HepG2 (cell line): ENCODE data around the gene NAT14. TPM values are rescaled to one million over a fixed set of nuclear protein-coding genes. Genes with fewer than 3 reads are reported as not detected.

Source experiments
- ATF1 ChIP-seq: IDR thresholded peaks from 2 replicates; pipeline ENCODE4 v1.6.1; 2016; ENCODE audit warnings: mild to moderate bottlenecking, control low read depth
- BCLAF1 ChIP-seq: fragments of 450-650 bp; IDR thresholded peaks from 2 replicates; pipeline ENCODE4 v1.6.1; 2017; ENCODE audit warnings: mild to moderate bottlenecking
- CCDC6 ChIP-seq: sonication (generic); formaldehyde crosslinking; IDR thresholded peaks from 2 replicates; pipeline ENCODE4 v1.8.1; 2022; ENCODE audit warnings: mild to moderate bottlenecking, missing genetic modification reagents, moderate library complexity
- KLF12 ChIP-seq: sonication (generic); formaldehyde crosslinking; IDR thresholded peaks from 2 replicates; pipeline ENCODE4 v1.4.0; 2020; ENCODE audit warnings: missing genetic modification reagents, borderline replicate concordance
- MAZ ChIP-seq, 2 experiments: sonication (generic) in 1 of 2; formaldehyde crosslinking in 1 of 2; IDR thresholded peaks; 2 replicates each; pipeline versions ENCODE4 v1.5.0 to v1.6.1; 2012 to 2020; ENCODE audit warnings: low read depth in 2 of 2, mild to moderate bottlenecking in 2 of 2, borderline replicate concordance in 1 of 2, improper control_type of control experiment in 1 of 2, low read length in 1 of 2, missing genetic modification reagents in 1 of 2, moderate library complexity in 1 of 2
- MXD1 ChIP-seq: sonication (generic); formaldehyde crosslinking; IDR thresholded peaks from 2 replicates; pipeline ENCODE4 v1.4.0; 2020; ENCODE audit warnings: mild to moderate bottlenecking, missing genetic modification reagents
- MYNN ChIP-seq: sonication (generic); formaldehyde crosslinking; IDR thresholded peaks from 2 replicates; pipeline ENCODE4 v1.4.0; 2020; ENCODE audit warnings: mild to moderate bottlenecking, low read depth, missing genetic modification reagents
- PBX2 ChIP-seq: IDR thresholded peaks from 2 replicates; pipeline ENCODE4 v1.6.1; 2016; ENCODE audit warnings: control low read depth
- THAP8 ChIP-seq: sonication (generic); formaldehyde crosslinking; IDR thresholded peaks from 2 replicates; pipeline ENCODE4 v1.5.1; 2020; ENCODE audit warnings: missing genetic modification reagents, mild to moderate bottlenecking, borderline replicate concordance
- ZBTB4 ChIP-seq: sonication (generic); formaldehyde crosslinking; IDR thresholded peaks from 2 replicates; pipeline ENCODE4 v1.4.0; 2020; ENCODE audit warnings: missing genetic modification reagents, mild to moderate bottlenecking, borderline replicate concordance
- ZFX ChIP-seq: sonication (generic); formaldehyde crosslinking; IDR thresholded peaks from 2 replicates; pipeline ENCODE4 v1.4.0; 2020; ENCODE audit warnings: mild to moderate bottlenecking, low read depth, missing genetic modification reagents, moderate library complexity
- ZMAT5 ChIP-seq: sonication (generic); formaldehyde crosslinking; IDR thresholded peaks from 2 replicates; pipeline ENCODE4 v1.5.0; 2020; ENCODE audit warnings: mild to moderate bottlenecking, low read depth, missing genetic modification reagents, borderline replicate concordance
- ZNF230 ChIP-seq: sonication (generic); formaldehyde crosslinking; IDR thresholded peaks from 2 replicates; pipeline ENCODE4 v1.4.0; 2020; ENCODE audit warnings: mild to moderate bottlenecking, missing genetic modification reagents
- ZNF329 ChIP-seq: sonication (generic); formaldehyde crosslinking; IDR thresholded peaks from 2 replicates; pipeline ENCODE4 v1.9.0; 2021; ENCODE audit warnings: low read depth, mild to moderate bottlenecking, missing genetic modification reagents
- ZNF652 ChIP-seq: IDR thresholded peaks from 2 replicates; pipeline ENCODE4 v1.6.1; 2016; ENCODE audit warnings: low read depth, borderline replicate concordance
- ZNF703 ChIP-seq: sonication (generic); formaldehyde crosslinking; IDR thresholded peaks from 2 replicates; pipeline ENCODE4 v1.5.1; 2020; ENCODE audit warnings: missing genetic modification reagents, mild to moderate bottlenecking, moderate library complexity, borderline replicate concordance
- polyA plus RNA-seq, 8 experiments: library from polyadenylated mRNA; depleted of rRNA in 3 of 8; stranded (reverse) in 7 of 8; unstranded in 1 of 8; fragments of >200 nt; fragmentation: Illumina TruSeq in 4 of 8; extraction: Trizol in 4 of 8; gene quantifications; 2 replicates each; pipeline versions ENCODE4 v1.2.1 to v1.2.3, GENCODE V29; 2011 to 2016; ENCODE audit warnings: low read depth in 4 of 8, missing spikeins in 1 of 8, mixed read lengths in 1 of 8; ENCODE audit not compliant: insufficient read depth in 1 of 8
- total RNA-seq, 5 experiments: library from RNA; depleted of rRNA; stranded (reverse); fragments of >200 nt; fragmentation: Illumina TruSeq; extraction: Trizol; gene quantifications; 2 replicates each; pipeline ENCODE4 v1.2.3, GENCODE V29; 2016; ENCODE audit warnings: low read depth in 1 of 5

The NAT14 gene
- total and polyA plus RNA-seq, 2 of the 13 experiments (the other 11 are each of a cell fraction or from before 2014, with no cell fraction given), result 20.7 to 22.3 TPM

- TF ChIP-seq MAZ (IDR thresholded peaks at IDR 0.05; ENCODE audit: borderline replicate concordance, low read depth, low read length) (peak; percentile 89; the same call in 1 of the 2 replicates), MAZ (CRISPR knock-in tag; IDR thresholded peaks at IDR 0.05; ENCODE audit: low read depth) (peak; percentile 64), ZNF652 (CRISPR knock-in tag) (0 out of 2 replicates have a peak, but pooled peaks have one; percentile 22), PBX2 (CRISPR knock-in tag) (no peak), CCDC6 (CRISPR knock-in tag) (peak; percentile 83), ATF1 (CRISPR knock-in tag) (peak; percentile 97), ZFX (CRISPR knock-in tag) (peak; percentile 97), ZNF230 (CRISPR knock-in tag) (peak; percentile 92), KLF12 (CRISPR knock-in tag) (peak; percentile 56), THAP8 (CRISPR knock-in tag) (no peak), ZBTB4 (CRISPR knock-in tag) (peak; percentile 94; the same call in 1 of the 2 replicates), MXD1 (peak; percentile 80), MYNN (no peak), ZMAT5 (CRISPR knock-in tag) (no peak), ZNF703 (0 out of 2 replicates have a peak, but pooled peaks have one; percentile 85), BCLAF1 (no peak), ZNF329 (CRISPR knock-in tag) (peak; percentile 32; the same call in 1 of the 2 replicates)
These were observed 8.8 kb upstream of the NAT14 start, which contains the start of gene ZNF628 (continued) for GRCh38 chr19:55476100-55476775.
